Activated CD4-positive, alpha-beta memory T cell treated with anti-CD3 and anti-CD28 coated beads, Interleukin-2, amount 10 ng/mL, durations not matched to agents 7 days and 5 days (primary cell): ENCODE results near the gene GDNF. TPM values are rescaled to one million over a fixed set of nuclear protein-coding genes. Genes with fewer than 3 reads are reported as not detected.

ENCODE experiments used
- CTCF ChIA-PET: fragments of 350-600 bp; sonication (Branson Sonifier 250); formaldehyde crosslinking; loops from one replicate; lab custom pipeline; 2021; ENCODE audit warnings: antibody characterized with exemption, inconsistent platforms; lab: Charles Lee
- POLR2A ChIA-PET: fragments of 350-600 bp; sonication (Branson Sonifier 250); formaldehyde crosslinking; loops from one replicate; lab custom pipeline; 2021; ENCODE audit warnings: antibody characterized with exemption; lab: Charles Lee
- DNase-seq: peaks from one replicate; pipeline ENCODE4 v3.0.0-alpha.2; 2020
- H3K27ac Mint-ChIP-seq: one replicate; pipeline ENCODE4 v1.8.0; 2021; ENCODE audit warnings: mild to moderate bottlenecking, mixed read lengths
- H3K27me3 Mint-ChIP-seq: one replicate; pipeline ENCODE4 v1.8.0; 2021; ENCODE audit warnings: mixed read lengths
- H3K36me3 Mint-ChIP-seq: one replicate; pipeline ENCODE4 v1.8.0; 2021; ENCODE audit warnings: low read depth, mixed read lengths
- H3K4me1 Mint-ChIP-seq: one replicate; pipeline ENCODE4 v1.8.0; 2021; ENCODE audit warnings: mixed read lengths
- H3K4me3 Mint-ChIP-seq: one replicate; pipeline ENCODE4 v1.8.0; 2021; ENCODE audit warnings: mild to moderate bottlenecking, mixed read lengths
- H3K9me3 Mint-ChIP-seq: one replicate; pipeline ENCODE4 v1.8.0; 2021; ENCODE audit warnings: mixed read lengths
- total RNA-seq, 2 experiments: library from RNA; stranded (reverse); gene quantifications; one replicate each; pipeline ENCODE4 v1.2.3, GENCODE V29; 2021

Gene GDNF
- total RNA-seq, 2 experiments from 2014 or later: not detected

DNA sequence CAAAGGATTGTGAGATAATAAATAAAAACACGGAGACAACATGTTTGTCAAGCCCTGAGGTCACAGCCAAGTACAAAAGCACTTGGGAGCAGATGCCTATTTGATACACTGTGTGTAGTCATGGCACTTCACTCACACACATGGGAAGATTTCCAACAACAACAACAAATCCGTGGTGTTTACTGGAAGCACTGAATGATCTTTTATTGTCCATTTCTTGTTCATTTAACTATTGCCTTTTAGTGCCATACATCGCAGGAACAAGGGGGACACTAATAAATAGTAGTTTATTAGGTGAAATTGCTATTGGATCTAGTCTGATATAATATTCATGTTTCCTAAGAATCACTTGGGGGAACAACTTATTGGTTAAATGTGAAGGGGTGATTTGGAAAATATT lies 20.4 kb upstream of the GDNF start:
- CTCF ChIA-PET: no interaction called here
- POLR2A ChIA-PET: no interaction called here
- no peak for DNase-seq
- no peak overlapping the region for H3K4me3 Mint-ChIP-seq
- no peaks in the 10 kb centered on the region for H3K36me3 Mint-ChIP-seq
- H3K9me3 Mint-ChIP-seq: no peaks in the 10 kb centered on the region
- no peak overlapping the region for H3K27ac Mint-ChIP-seq
- peaks cover 6% of the 10 kb centered on the region for H3K27me3 Mint-ChIP-seq
- no peaks in the 10 kb centered on the region for H3K4me1 Mint-ChIP-seq

- Mint-ChIP-seq H3K27me3 (peaks cover 6% of the 10 kb centered on the region), H3K4me3 (no peak overlapping the region)
- CTCF ChIA-PET: no interaction called here
Observed at GRCh38 chr5:37859805-37860204, 20.0 kb upstream of the GDNF start.

DNA sequence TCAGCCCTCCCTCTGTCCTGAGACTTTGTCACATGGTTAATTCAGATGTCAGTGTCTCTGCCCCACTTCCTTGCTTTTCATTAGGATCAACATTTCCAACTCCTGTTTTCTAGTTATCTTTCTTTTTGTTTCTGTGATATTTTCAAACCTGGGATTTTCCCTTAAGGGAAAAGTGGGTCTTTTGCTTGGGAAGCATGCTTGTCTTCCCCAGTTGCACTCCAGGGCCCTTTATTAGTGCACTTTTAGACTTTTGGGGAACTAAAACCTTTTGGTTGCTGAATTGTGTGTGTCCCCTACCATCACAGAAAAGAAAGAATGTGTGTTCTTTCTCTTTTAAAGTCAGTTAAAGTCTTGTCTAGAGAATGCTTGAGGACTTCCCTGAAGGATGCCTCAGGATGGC lies 18.4 kb upstream of the GDNF start:
- Mint-ChIP-seq H3K4me1 (no peaks in the 10 kb centered on the region), H3K27ac (no peak overlapping the region), H3K9me3 (no peaks in the 10 kb centered on the region), H3K4me3 (no peak overlapping the region), H3K36me3 (no peaks in the 10 kb centered on the region), H3K27me3 (peaks cover 9% of the 10 kb centered on the region)
- POLR2A ChIA-PET: no interaction called here
- CTCF ChIA-PET: no interaction called here
- DNase-seq: no peak

More at GRCh38 chr5:37859805-37860204, 20.0 kb upstream of the GDNF start:
- DNase-seq: no peak
- POLR2A ChIA-PET: no interaction called here
- Mint-ChIP-seq H3K27ac (no peak overlapping the region), H3K9me3 (no peaks in the 10 kb centered on the region), H3K36me3 (no peaks in the 10 kb centered on the region), H3K4me1 (no peaks in the 10 kb centered on the region)

DNA sequence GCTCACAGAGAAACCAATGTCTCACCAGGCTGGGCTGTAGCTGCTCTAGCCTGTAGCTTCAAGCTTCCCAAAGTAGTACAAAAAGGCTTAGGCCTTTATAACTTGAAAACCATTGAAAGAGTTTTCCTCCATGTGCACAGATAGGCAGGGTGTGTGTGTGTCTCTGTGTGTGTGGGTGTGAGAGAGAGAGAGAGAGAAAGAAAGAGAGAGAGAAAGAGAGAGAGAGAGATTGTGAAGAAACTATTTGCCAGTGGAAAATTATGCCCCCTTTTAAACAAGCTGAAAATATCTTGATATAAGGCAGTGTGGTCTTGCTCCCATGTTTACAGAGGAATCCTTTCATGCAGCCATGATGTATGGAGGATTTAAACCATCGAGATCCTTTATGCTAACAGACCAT lies 17.9 kb upstream of the GDNF start:
- ChIA-PET CTCF (no interaction called here), POLR2A (no interaction called here)
- no peaks in the 10 kb centered on the region for H3K4me1 Mint-ChIP-seq
- peaks cover 9% of the 10 kb centered on the region for H3K27me3 Mint-ChIP-seq
- no peak overlapping the region for H3K4me3 Mint-ChIP-seq
- no peak overlapping the region for H3K27ac Mint-ChIP-seq
- DNase-seq: no peak
- no peaks in the 10 kb centered on the region for H3K36me3 Mint-ChIP-seq
- H3K9me3 Mint-ChIP-seq: no peaks in the 10 kb centered on the region

- H3K27ac Mint-ChIP-seq: no peak overlapping the region
- ChIA-PET CTCF (no interaction called here), POLR2A (no interaction called here)
- no peaks in the 10 kb centered on the region for H3K4me1 Mint-ChIP-seq
- no peak overlapping the region for H3K4me3 Mint-ChIP-seq
- H3K27me3 Mint-ChIP-seq: peaks cover 11% of the 10 kb centered on the region
- H3K9me3 Mint-ChIP-seq: no peaks in the 10 kb centered on the region
- H3K36me3 Mint-ChIP-seq: no peaks in the 10 kb centered on the region
- DNase-seq: no peak
Observed at GRCh38 chr5:37855438-37855837, 15.6 kb upstream of the GDNF start.

DNA sequence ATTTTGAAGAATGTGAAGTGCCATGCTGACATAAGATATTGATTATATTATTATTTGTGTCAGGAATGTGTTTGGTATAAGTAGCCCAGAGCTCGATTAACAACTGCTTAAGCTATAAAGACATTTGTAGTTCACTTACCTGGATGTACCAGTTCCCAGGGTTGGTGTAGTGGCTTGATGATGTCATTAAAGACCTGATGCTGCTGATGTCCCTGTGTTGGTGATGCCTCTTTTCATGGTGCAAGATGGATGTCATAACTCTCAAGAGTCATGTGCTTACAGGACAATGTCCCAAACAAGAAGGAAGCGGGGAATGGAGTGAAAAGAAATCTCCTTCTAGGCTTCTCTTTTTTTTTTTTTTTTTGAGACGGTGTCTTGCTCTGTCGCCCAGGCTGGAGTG lies 11.5 kb upstream of the GDNF start:
- Mint-ChIP-seq H3K27me3 (peaks cover 13% of the 10 kb centered on the region), H3K4me3 (no peak overlapping the region), H3K9me3 (no peaks in the 10 kb centered on the region)

DNA sequence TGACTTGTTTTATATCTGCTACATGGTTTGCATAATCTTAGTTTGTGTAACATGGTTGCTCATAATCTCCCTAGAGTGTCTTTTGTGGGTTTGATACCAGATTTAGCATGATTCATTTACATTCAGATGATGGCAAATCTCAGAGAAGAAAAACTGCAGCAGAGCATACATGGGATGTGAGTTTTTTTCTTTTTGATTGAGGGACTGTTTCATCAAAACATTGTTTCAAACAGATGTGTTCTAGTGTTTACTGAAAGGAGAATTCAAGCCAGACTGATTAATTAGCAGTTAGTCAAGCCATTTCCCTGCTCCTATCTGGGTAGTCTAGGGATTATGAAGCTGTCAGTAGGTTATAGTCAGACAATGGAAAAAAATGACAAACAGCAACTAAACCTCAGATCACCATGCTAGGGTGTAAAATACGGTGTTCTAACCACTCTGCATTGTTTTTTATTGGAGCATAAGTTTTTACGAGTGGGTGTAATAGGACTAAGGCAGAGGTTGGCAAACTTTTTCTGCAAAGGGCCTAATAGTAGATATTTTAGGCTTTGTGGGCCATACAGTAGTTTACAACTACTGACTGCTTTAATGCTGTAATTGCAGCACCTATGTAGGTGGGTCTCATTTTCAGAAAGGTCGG lies 10.5 kb upstream of the GDNF start:
- Mint-ChIP-seq H3K4me1 (no peaks in the 10 kb centered on the region), H3K4me3 (no peak overlapping the region), H3K9me3 (no peaks in the 10 kb centered on the region), H3K36me3 (no peaks in the 10 kb centered on the region), H3K27ac (no peak overlapping the region), H3K27me3 (peaks cover 15% of the 10 kb centered on the region)
- DNase-seq: no peak
- ChIA-PET CTCF (no interaction called here), POLR2A (no interaction called here)

More for the DNA sequence above, 11.5 kb upstream of the GDNF start:
- Mint-ChIP-seq H3K4me1 (no peaks in the 10 kb centered on the region), H3K36me3 (no peaks in the 10 kb centered on the region), H3K27ac (no peak overlapping the region)
- no peak for DNase-seq
- ChIA-PET POLR2A (no interaction called here), CTCF (no interaction called here)

DNA sequence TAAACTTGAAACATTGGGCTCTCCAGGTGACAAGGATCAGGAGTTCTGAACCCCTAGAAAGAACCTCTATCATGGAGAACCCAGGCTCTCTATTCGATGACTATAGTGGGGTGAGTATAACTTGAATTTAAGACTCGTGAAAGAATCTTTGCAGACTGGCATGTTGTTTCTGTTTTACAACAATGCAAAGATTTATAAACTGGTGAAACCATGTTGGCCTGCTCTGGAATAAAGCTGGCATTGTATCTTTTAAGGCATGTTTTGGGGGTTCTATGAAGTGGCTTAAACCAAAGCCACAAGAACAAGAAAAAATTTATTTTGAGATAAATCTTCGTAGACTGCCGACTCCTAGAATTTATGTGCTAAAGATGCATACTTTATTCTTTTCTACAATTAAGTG lies 9.8 kb upstream of the GDNF start:
- POLR2A ChIA-PET: no interaction called here
- no peak overlapping the region for H3K4me3 Mint-ChIP-seq
- peaks cover 19% of the 10 kb centered on the region for H3K27me3 Mint-ChIP-seq
- H3K9me3 Mint-ChIP-seq: no peaks in the 10 kb centered on the region
- H3K27ac Mint-ChIP-seq: no peak overlapping the region
- H3K4me1 Mint-ChIP-seq: no peaks in the 10 kb centered on the region
- no peaks in the 10 kb centered on the region for H3K36me3 Mint-ChIP-seq
- CTCF ChIA-PET: no interaction called here
- DNase-seq: no peak

GRCh38 chr5:37847978-37848425 lies 8.2 kb upstream of the GDNF start:
- ChIA-PET CTCF (no interaction called here), POLR2A (no interaction called here)
- H3K4me3 Mint-ChIP-seq: no peak overlapping the region
- DNase-seq: no peak
- H3K27me3 Mint-ChIP-seq: peaks cover 28% of the 10 kb centered on the region
- no peaks in the 10 kb centered on the region for H3K9me3 Mint-ChIP-seq
- H3K27ac Mint-ChIP-seq: no peak overlapping the region
- no peaks in the 10 kb centered on the region for H3K4me1 Mint-ChIP-seq
- H3K36me3 Mint-ChIP-seq: no peaks in the 10 kb centered on the region

DNA sequence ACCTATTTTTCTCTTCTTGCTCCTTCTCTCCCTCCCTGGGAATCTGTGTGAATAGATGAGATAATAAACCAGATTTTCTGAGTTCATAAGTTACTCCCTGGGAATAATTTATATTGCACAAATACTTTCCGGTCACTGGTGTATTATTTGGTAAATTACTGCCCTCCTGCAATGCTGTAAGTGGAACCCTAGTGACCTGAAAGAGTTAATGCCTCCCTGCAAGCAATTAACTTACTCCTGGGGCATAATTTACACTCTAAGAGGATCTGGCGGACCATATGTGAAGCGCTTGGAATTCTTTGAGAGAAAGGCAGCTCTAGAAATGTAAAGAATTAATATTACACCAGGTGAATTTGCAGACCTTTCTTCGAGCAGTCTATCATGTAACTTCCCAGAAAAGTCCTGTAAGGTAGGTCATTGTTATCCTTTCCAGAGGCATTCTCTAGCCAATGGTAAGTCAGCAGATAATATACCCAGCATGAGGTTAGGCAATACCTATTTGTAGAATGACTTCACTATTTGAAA lies 7.0 kb upstream of the GDNF start:
- H3K9me3 Mint-ChIP-seq: no peaks in the 10 kb centered on the region
- no peaks in the 10 kb centered on the region for H3K36me3 Mint-ChIP-seq
- no peaks in the 10 kb centered on the region for H3K4me1 Mint-ChIP-seq
- no peak overlapping the region for H3K4me3 Mint-ChIP-seq
- no peak for DNase-seq
- H3K27me3 Mint-ChIP-seq: peaks cover 36% of the 10 kb centered on the region
- POLR2A ChIA-PET: no interaction called here
- H3K27ac Mint-ChIP-seq: no peak overlapping the region
- CTCF ChIA-PET: no interaction called here

GRCh38 chr5:37844009-37844408 lies 4.2 kb upstream of the GDNF start:
- POLR2A ChIA-PET: no interaction called here
- no peak for DNase-seq
- Mint-ChIP-seq H3K27me3 (peaks cover 49% of the 10 kb centered on the region), H3K27ac (no peak overlapping the region), H3K36me3 (no peaks in the 10 kb centered on the region), H3K4me1 (peaks cover 3% of the 10 kb centered on the region), H3K4me3 (no peak overlapping the region), H3K9me3 (no peaks in the 10 kb centered on the region)
- CTCF ChIA-PET: no interaction called here

DNA sequence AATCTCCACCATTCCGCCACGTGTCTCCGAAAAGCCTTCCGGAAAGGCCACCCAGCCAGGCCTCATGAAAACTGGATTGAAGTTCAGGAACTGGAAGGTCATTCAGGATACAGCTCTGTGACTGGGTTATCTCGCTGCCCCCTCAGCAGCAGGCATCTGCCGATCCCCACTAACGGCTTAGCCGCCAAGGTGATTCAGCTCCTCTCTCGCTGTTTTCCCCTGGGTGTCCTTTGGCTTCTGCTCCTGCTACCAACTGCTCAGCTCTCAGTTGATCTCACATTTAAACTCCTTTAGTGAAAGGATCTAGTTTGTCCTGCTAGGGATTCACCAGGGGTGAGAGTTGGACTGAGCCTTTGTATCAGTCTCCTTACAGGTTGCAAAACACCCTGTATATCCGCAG lies 2.2 kb upstream of the GDNF start:
- CTCF ChIA-PET: no interaction called here
- Mint-ChIP-seq H3K36me3 (peaks cover 8% of the 10 kb centered on the region), H3K4me3 (no peak overlapping the region), H3K27ac (no peak overlapping the region), H3K9me3 (no peaks in the 10 kb centered on the region), H3K27me3 (peaks cover 69% of the 10 kb centered on the region), H3K4me1 (peaks cover 23% of the 10 kb centered on the region)
- DNase-seq: no peak
- POLR2A ChIA-PET: no interaction called here

DNA sequence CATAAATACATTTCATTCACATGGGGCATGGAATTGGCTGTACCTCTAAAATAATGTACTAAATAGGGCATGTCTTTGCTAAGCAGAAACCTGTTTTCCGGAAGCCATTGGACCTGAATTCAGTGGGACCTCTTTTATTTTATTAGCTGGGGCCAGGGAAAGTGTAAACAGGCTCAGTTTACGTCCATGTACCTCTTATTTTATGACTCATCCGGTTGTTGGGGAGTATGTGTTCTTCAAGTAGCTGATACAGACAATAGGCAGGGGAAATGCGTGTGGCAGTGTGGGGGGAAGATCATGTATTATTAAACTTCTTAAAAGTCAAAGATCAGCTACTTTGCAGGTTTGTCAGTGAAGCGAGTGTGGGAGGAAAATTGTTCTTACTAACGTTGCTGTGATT lies 1.4 kb upstream of the GDNF start:
- CTCF ChIA-PET: no interaction called here
- H3K9me3 Mint-ChIP-seq: no peaks in the 10 kb centered on the region
- peaks cover 8% of the 10 kb centered on the region for H3K36me3 Mint-ChIP-seq
- peaks cover 72% of the 10 kb centered on the region for H3K27me3 Mint-ChIP-seq
- DNase-seq: no peak
- POLR2A ChIA-PET: no interaction called here
- no peak overlapping the region for H3K27ac Mint-ChIP-seq
- peaks cover 29% of the 10 kb centered on the region for H3K4me1 Mint-ChIP-seq
- no peak overlapping the region for H3K4me3 Mint-ChIP-seq
